K562 (cell line): ENCODE results near the gene ZAP70. TPM values are rescaled to one million over a fixed set of nuclear protein-coding genes. Genes with fewer than 3 reads are reported as not detected.

Experiments used
- ATAC-seq: fragments of 200-7000 bp; cut with Tn5 transposase; 3 replicates; pipeline ENCODE4 v1.9.1; 2020; ENCODE audit warnings: moderate library complexity
- BruUV-seq: library from RNA; stranded (reverse); fragments of 400-500 nt; replicated peaks from 2 replicates; lab custom pipeline; 2021; lab: Mats Ljungman, UMichigan
- CTCF ChIA-PET: fragments of 300-600 bp; formaldehyde crosslinking; extraction: SDS; loops from one replicate; lab custom pipeline; 2021; ENCODE audit warnings: low intra/inter-chr PET ratio; lab: Yijun Ruan, JAX
- POLR2A ChIA-PET: fragments of 300-600, 350-650 bp; sonication (Branson Sonifier 250); formaldehyde crosslinking; extraction: SDS; loops from one replicate; lab custom pipeline; 2021; ENCODE audit warnings: antibody characterized with exemption, inconsistent platforms; lab: Yijun Ruan, JAX
- DNase-seq, 4 experiments: peaks; one replicate each; pipeline versions ENCODE4 v3.0.0 to v3.0.0-alpha.2; 2011 to 2018; ENCODE audit warnings: low spot score in 3 of 4, mixed read lengths in 3 of 4; ENCODE audit errors: extremely low read depth in 1 of 4
- FAIRE-seq: peaks from 2 replicates; lab custom pipeline; 2011; peaks lifted over from hg19 to GRCh38; lab: Jason Lieb, UNC
- H2AFZ ChIP-seq: 2 replicates; pipeline ENCODE4 v1.6.0; 2011; ENCODE audit warnings: low read depth, low read length, control low read depth, inconsistent platforms
- H3K27ac ChIP-seq: fragments of 200-600 bp; 3 replicates; pipeline ENCODE4 v1.8.0; 2011; ENCODE audit warnings: low read depth, mild to moderate bottlenecking, control low read depth, inconsistent platforms, low read length, moderate library complexity, mixed read lengths; ENCODE audit errors: extremely low read depth
- H3K27me3 ChIP-seq, 2 experiments: fragments of 300-600 bp in 1 of 2; 2 replicates in 1 of 2; 3 replicates in 1 of 2; pipeline versions ENCODE4 v1.6.0 to v1.8.0; 2011; ENCODE audit warnings: inconsistent platforms in 2 of 2, low read length in 2 of 2, mild to moderate bottlenecking in 1 of 2, mixed read lengths in 1 of 2, moderate library complexity in 1 of 2; ENCODE audit not compliant: control insufficient read depth in 2 of 2, insufficient read depth in 2 of 2
- H3K36me3 ChIP-seq: fragments of 300-600 bp; 3 replicates; pipeline ENCODE4 v1.8.0; 2011; ENCODE audit warnings: mild to moderate bottlenecking, low read length, inconsistent platforms; ENCODE audit not compliant: control insufficient read depth, insufficient read depth
- H3K4me1 ChIP-seq, 2 experiments: fragments of 200-600 bp in 1 of 2; replicated peaks in 1 of 2; 2 replicates in 1 of 2; 3 replicates in 1 of 2; pipeline versions ENCODE4 v1.5.1 to v1.8.0; 2011; ENCODE audit warnings: inconsistent platforms in 2 of 2, low read length in 2 of 2, mild to moderate bottlenecking in 1 of 2, mixed read lengths in 1 of 2, moderate library complexity in 1 of 2; ENCODE audit not compliant: control insufficient read depth in 2 of 2, insufficient read depth in 2 of 2
- H3K4me2 ChIP-seq: 2 replicates; pipeline ENCODE4 v1.6.1; 2011; ENCODE audit warnings: low read length, control low read depth, inconsistent platforms, mixed read lengths; ENCODE audit not compliant: insufficient read depth
- H3K4me3 ChIP-seq: fragments of 200-600 bp; sonication (generic), shearing (Covaris generic); 2 replicates; pipeline ENCODE4 v1.5.1; 2016; ENCODE audit warnings: control low read depth, inconsistent platforms
- H3K79me2 ChIP-seq: fragments of 200-600 bp; 3 replicates; pipeline ENCODE4 v1.8.0; 2011; ENCODE audit warnings: low read length, inconsistent platforms; ENCODE audit not compliant: control insufficient read depth, insufficient read depth
- H3K9ac ChIP-seq, 2 experiments: 2 replicates each; pipeline versions ENCODE4 v1.6.0 to v1.6.1; 2011; ENCODE audit warnings: low read depth in 2 of 2, low read length in 2 of 2, control low read depth in 1 of 2, inconsistent platforms in 1 of 2, mild to moderate bottlenecking in 1 of 2, mixed read lengths in 1 of 2; ENCODE audit not compliant: insufficient read depth in 1 of 2
- H3K9me1 ChIP-seq: one replicate; pipeline ENCODE4 v1.6.0; 2011; ENCODE audit warnings: inconsistent platforms, mild to moderate bottlenecking, low read length, moderate library complexity; ENCODE audit not compliant: control insufficient read depth, insufficient read depth
- H3K9me3 ChIP-seq: replicated peaks from 2 replicates; pipeline ENCODE4 v1.5.1; 2011; ENCODE audit warnings: low read depth, low read length, inconsistent platforms; ENCODE audit not compliant: control insufficient read depth, insufficient read depth
- H4K20me1 ChIP-seq: replicated peaks from 2 replicates; pipeline ENCODE4 v1.6.1; 2011; ENCODE audit warnings: low read length, inconsistent platforms, mixed read lengths; ENCODE audit not compliant: control insufficient read depth, insufficient read depth
- BRD4 ChIP-seq: fragments of 200-600 bp; sonication (generic); IDR thresholded peaks from 2 replicates; pipeline ENCODE4 v1.6.1; 2017; ENCODE audit warnings: inconsistent platforms
- CHD4 ChIP-seq: fragments of 200-600 bp; sonication (generic); IDR thresholded peaks from 3 replicates; pipeline ENCODE4 v1.6.1; 2012; ENCODE audit warnings: low read depth, mild to moderate bottlenecking, mixed read lengths, low read length, inconsistent platforms; ENCODE audit not compliant: insufficient read depth, insufficient replicate concordance, poor library complexity, severe bottlenecking
- GMEB1 ChIP-seq: fragments of 250-450 bp; sonication (Bioruptor Pico); IDR thresholded peaks from 2 replicates; pipeline ENCODE4 v1.4.0; 2020; ENCODE audit warnings: mild to moderate bottlenecking
- HMGN3 ChIP-seq: IDR thresholded peaks from 2 replicates; pipeline ENCODE4 v1.6.1; 2011; ENCODE audit warnings: borderline replicate concordance, low read depth, mild to moderate bottlenecking, mixed read lengths, low read length; ENCODE audit not compliant: insufficient read length; ENCODE audit errors: extremely low read depth
- KLF1 ChIP-seq: fragments of 450-650 bp; IDR thresholded peaks from 2 replicates; pipeline ENCODE4 v1.6.1; 2016; ENCODE audit warnings: missing genetic modification characterization, missing compliant biosample characterization
- MCM5 ChIP-seq: fragments of 450-650 bp; IDR thresholded peaks from 2 replicates; pipeline ENCODE4 v1.6.1; 2016; ENCODE audit warnings: low read depth
- NFRKB ChIP-seq: fragments of 450-650 bp; IDR thresholded peaks from 2 replicates; pipeline ENCODE4 v1.6.1; 2016; ENCODE audit warnings: low read depth
- NUFIP1 ChIP-seq: fragments of 450-650 bp; IDR thresholded peaks from 2 replicates; pipeline ENCODE4 v1.6.1; 2018; ENCODE audit not compliant: partially characterized antibody
- SAP30 ChIP-seq: fragments of 200-600 bp; sonication (generic); IDR thresholded peaks from 2 replicates; pipeline ENCODE4 v1.6.1; 2012; ENCODE audit warnings: borderline replicate concordance, low read depth, mild to moderate bottlenecking, moderate library complexity, low read length, control low read depth, inconsistent platforms; ENCODE audit not compliant: insufficient read depth, poor library complexity, severe bottlenecking
- TEAD4 ChIP-seq, 2 experiments: sonication (generic) in 1 of 2; formaldehyde crosslinking in 1 of 2; IDR thresholded peaks; 2 replicates each; pipeline versions ENCODE4 v1.6.1 to v1.8.0; 2012 to 2022; ENCODE audit warnings: borderline replicate concordance in 1 of 2, inconsistent platforms in 1 of 2, low read length in 1 of 2, mild to moderate bottlenecking in 1 of 2, missing genetic modification reagents in 1 of 2
- ZMIZ1 ChIP-seq, 2 experiments: fragments of 150-350 bp in 1 of 2; IDR thresholded peaks; 2 replicates each; pipeline ENCODE4 v1.6.1; 2012 to 2016; ENCODE audit warnings: low read depth in 2 of 2, low read length in 2 of 2, mild to moderate bottlenecking in 1 of 2, moderate library complexity in 1 of 2
- ZNF217 ChIP-seq: sonication (generic); formaldehyde crosslinking; IDR thresholded peaks from 2 replicates; pipeline ENCODE4 v1.8.0; 2022; ENCODE audit warnings: mild to moderate bottlenecking, missing genetic modification reagents
- ZNF431 ChIP-seq: sonication (generic); formaldehyde crosslinking; IDR thresholded peaks from 2 replicates; pipeline ENCODE4 v1.8.0; 2022; ENCODE audit warnings: mild to moderate bottlenecking, missing genetic modification reagents
- ZNF79 ChIP-seq: fragments of 250-450 bp; sonication (Bioruptor Pico); IDR thresholded peaks from 2 replicates; pipeline ENCODE4 v1.4.0; 2020; ENCODE audit warnings: low read depth, mild to moderate bottlenecking, moderate library complexity
- WGBS: fragments of 100-300 bp; shearing (Covaris generic); methylation state at CpG from one replicate; pipeline ENCODE4 v1.1.6; 2016; ENCODE audit warnings: low coverage, mixed read lengths; ENCODE audit not compliant: insufficient coverage; ENCODE audit errors: missing lambda C conversion rate; 5-methylcytosine and 5-hydroxymethylcytosine counted together
- in situ Hi-C: fragments of 300-500 bp; cut with MboI; formaldehyde crosslinking; loops from 4 replicates; pipeline ENCODE4 v1.15.0; 2018; ENCODE audit warnings: inconsistent platforms, mixed read lengths
- intact Hi-C: fragments of 100-400 bp; cut with micrococcal nuclease; formaldehyde crosslinking; loops from 2 replicates; pipeline ENCODE4 v1.14.2; 2022
- polyA plus RNA-seq, 8 experiments: library from polyadenylated mRNA; depleted of rRNA in 4 of 8; stranded (reverse) in 5 of 8; unstranded in 3 of 8; fragments of >200 nt; fragmentation: Nextera tagmentation in 2 of 8; fragmentation: Illumina TruSeq in 1 of 8; extraction: Ambion mirVana in 2 of 8; extraction: Trizol in 1 of 8; gene quantifications; 2 replicates each; pipeline versions ENCODE4 v1.2.1 to v1.2.3, GENCODE V29; 2011 to 2014; ENCODE audit warnings: inconsistent platforms in 1 of 8, missing spikeins in 1 of 8
- total RNA-seq, 7 experiments: library from RNA; depleted of rRNA in 6 of 7; stranded (reverse); fragments of >200 nt in 6 of 7; fragmentation: Illumina TruSeq in 2 of 7; extraction: Trizol in 2 of 7; gene quantifications; 2 replicates each; pipeline versions ENCODE4 v1.2.1 to v1.2.3, GENCODE V29; 2011 to 2021; ENCODE audit warnings: low replicate concordance in 1 of 7

Gene ZAP70
- total and polyA plus RNA-seq, 9 of the 15 experiments (the other 6 are each of a cell fraction or from before 2014, with no cell fraction given) = 0.06 to 0.80 (median 0.21) TPM; not detected in 1

- no peaks in the 10 kb centered on the region for H3K79me2 ChIP-seq
- H3K4me2 ChIP-seq = no peak overlapping the region
- ChIA-PET POLR2A (interaction anchor here (0.6 kb wide), 2 partner anchors 12 to 116 kb away, joined by 3 to 4 read pairs; no protein-coding TSS in a partner anchor), CTCF (no interaction called here)
- H3K9me1 ChIP-seq = no peaks in the 10 kb centered on the region
- H3K27me3 ChIP-seq = no peaks in the 10 kb centered on the region
- H3K9me3 ChIP-seq = no peaks in the 10 kb centered on the region; the same call in 1 of the 2 replicates
- no peak for FAIRE-seq
- DNase-seq = no peak
- intact Hi-C loops (loop anchor here (10.0 kb wide), 1 partner anchor 680 kb away; no protein-coding TSS in a partner anchor), in situ Hi-C loops (loop anchor here (5.0 kb wide), 1 partner anchor 108 kb away; no protein-coding TSS in a partner anchor)
- no peak overlapping the region for H3K9ac ChIP-seq
- H3K36me3 ChIP-seq = no peaks in the 10 kb centered on the region
- H2AFZ ChIP-seq = peak overlapping the region; percentile 49; the same call in 1 of the 2 replicates
- no peaks in the 10 kb centered on the region for H4K20me1 ChIP-seq
- WGBS = 30% methylated on average over 4 of the region's 5 CpGs
- H3K4me3 ChIP-seq = no peak overlapping the region
- peaks cover 4 to 7% of the 10 kb centered on the region in 2 experiments; a peak in 3 of 5 replicates for H3K4me1 ChIP-seq
- H3K27ac ChIP-seq = no peak overlapping the region
- no peak for ATAC-seq
- no TSS peak for BruUV-seq
- TF ChIP-seq ZMIZ1 (IDR thresholded peaks at IDR 0.05; ENCODE audit: low read depth in 2 of 2, low read length in 2 of 2) (no peak), KLF1 (tag) (no peak), SAP30 (no peak), BRD4 (no peak), ZNF217 (CRISPR knock-in tag) (no peak), GMEB1 (no peak), NUFIP1 (no peak), ZNF431 (CRISPR knock-in tag) (no peak), MCM5 (no peak), CHD4 (no peak), HMGN3 (no peak), NFRKB (no peak), ZNF79 (no peak), TEAD4 (IDR thresholded peaks at IDR 0.05; ENCODE audit: low read length) (no peak), TEAD4 (CRISPR knock-in tag; IDR thresholded peaks at IDR 0.05; ENCODE audit: borderline replicate concordance) (no peak)
Measured at GRCh38 chr2:97704989-97705388, 8.4 kb upstream of the ZAP70 start.
